PC-3 (cell line): ENCODE results near the gene HOOK2.
"Not testable (repeated sequence)": the region's sequence is repeated elsewhere in the genome, so short reads cannot be mapped to it uniquely, and the experiment has no call there.

Source experiments
- EZH2phosphoT487 ChIP-seq: fragments of 300-600 bp; sonication (generic); IDR thresholded peaks from 2 replicates; pipeline ENCODE4 v1.6.1; 2018; ENCODE audit warnings: mild to moderate bottlenecking, antibody characterized with exemption, low read length, borderline replicate concordance
- TF ChIP-seq, protein P1 (sequence below): fragments of 300-600 bp; sonication (generic); conservative IDR thresholded peaks from 2 replicates; pipeline ENCODE4 v1.5.1; 2017; ENCODE audit warnings: antibody characterized with exemption, low read depth, mild to moderate bottlenecking, low read length

DNA sequence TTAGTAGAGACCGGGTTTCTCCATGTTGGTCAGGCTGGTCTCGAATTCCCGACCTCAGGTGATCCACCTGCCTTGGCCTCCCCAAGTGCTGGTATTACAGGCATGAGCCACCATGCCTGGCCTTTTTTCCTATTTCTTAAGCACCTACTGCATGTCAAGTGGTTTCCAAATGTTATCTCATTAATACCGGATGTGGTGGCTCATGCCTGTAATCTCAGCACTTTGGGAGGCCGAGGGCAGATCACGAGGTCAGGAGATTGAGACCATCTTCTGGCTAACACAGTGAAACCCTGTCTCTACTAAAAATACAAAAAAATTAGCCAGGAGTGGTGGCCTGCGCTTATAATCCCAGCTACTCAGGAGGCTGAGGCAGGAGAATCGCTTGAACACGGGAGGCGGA lies 49.7 kb downstream of the HOOK2 start:
- TF ChIP-seq, protein P1, sequence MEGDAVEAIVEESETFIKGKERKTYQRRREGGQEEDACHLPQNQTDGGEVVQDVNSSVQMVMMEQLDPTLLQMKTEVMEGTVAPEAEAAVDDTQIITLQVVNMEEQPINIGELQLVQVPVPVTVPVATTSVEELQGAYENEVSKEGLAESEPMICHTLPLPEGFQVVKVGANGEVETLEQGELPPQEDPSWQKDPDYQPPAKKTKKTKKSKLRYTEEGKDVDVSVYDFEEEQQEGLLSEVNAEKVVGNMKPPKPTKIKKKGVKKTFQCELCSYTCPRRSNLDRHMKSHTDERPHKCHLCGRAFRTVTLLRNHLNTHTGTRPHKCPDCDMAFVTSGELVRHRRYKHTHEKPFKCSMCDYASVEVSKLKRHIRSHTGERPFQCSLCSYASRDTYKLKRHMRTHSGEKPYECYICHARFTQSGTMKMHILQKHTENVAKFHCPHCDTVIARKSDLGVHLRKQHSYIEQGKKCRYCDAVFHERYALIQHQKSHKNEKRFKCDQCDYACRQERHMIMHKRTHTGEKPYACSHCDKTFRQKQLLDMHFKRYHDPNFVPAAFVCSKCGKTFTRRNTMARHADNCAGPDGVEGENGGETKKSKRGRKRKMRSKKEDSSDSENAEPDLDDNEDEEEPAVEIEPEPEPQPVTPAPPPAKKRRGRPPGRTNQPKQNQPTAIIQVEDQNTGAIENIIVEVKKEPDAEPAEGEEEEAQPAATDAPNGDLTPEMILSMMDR, result not testable (repeated sequence)
- not testable (repeated sequence) for TF ChIP-seq EZH2phosphoT487
